ENCODE measurements around the gene STAT3. TPM values are rescaled to one million over a fixed set of nuclear protein-coding genes. Genes with fewer than 3 reads are reported as not detected.
A peak's percentile ranks its signal among the peaks of the same experiment; 100 is the strongest.

STAT3 gene
- total RNA-seq, 2 experiments from 2014 or later: 14.8 to 28.7 TPM

- intact Hi-C loops (cut with micrococcal nuclease; ENCODE audit: unreplicated experiment): loop anchor here (10.0 kb wide), 1 partner anchor 55 kb away; no protein-coding TSS in a partner anchor
- ChIA-PET CTCF (ENCODE audit: unreplicated experiment) (no interaction called here), POLR2A (interaction anchor here (0.5 to 0.7 kb wide), 2 partner anchors 11 to 628 kb away, joined by 3 to 5 read pairs; no protein-coding TSS in a partner anchor)
- no TSS peak for BruUV-seq (replicated peaks)
- no peaks in the 10 kb centered on the region for H3K9me2 ChIP-seq (ENCODE audit: insufficient read depth, low read length)
- H3K4me1 ChIP-seq (ENCODE audit: insufficient read depth, low read length, poor library complexity, severe bottlenecking): peaks cover 10% of the 10 kb centered on the region
- H2AFZ ChIP-seq (ENCODE audit: low read length): no peak overlapping the region
- no peak overlapping the region for H3K4me3 ChIP-seq (ENCODE audit: low read depth, low read length, poor library complexity, severe bottlenecking)
- DNase-seq (ENCODE audit: low spot score): no peak
- H4K20me1 ChIP-seq (ENCODE audit: insufficient read depth, low read length): no peaks in the 10 kb centered on the region
- H3K9me3 ChIP-seq (ENCODE audit: low read length): no peaks in the 10 kb centered on the region
- no peaks in the 10 kb centered on the region for H3K36me3 ChIP-seq (ENCODE audit: insufficient read depth, low read length)
- H3K27ac ChIP-seq (ENCODE audit: low read depth, low read length, poor library complexity, severe bottlenecking): no peak overlapping the region
- TF ChIP-seq CTCF (conservative IDR thresholded peaks at IDR 0.05; ENCODE audit: low read length) (no peak), EZH2phosphoT487 (IDR thresholded peaks at IDR 0.05; ENCODE audit: borderline replicate concordance, low read depth, low read length) (no peak)
- 0 out of 2 replicates have a peak, but pooled peaks cover 6% of the 10 kb centered on the region for H3K79me2 ChIP-seq (ENCODE audit: insufficient read depth, low read depth, low read length)
- H3K4me2 ChIP-seq (ENCODE audit: low read length): no peak overlapping the region
Observed at GRCh38 chr17:42279776-42280630, 108.2 kb downstream of the STAT3 start.

GRCh38 chr17:42277342-42277712 lies 110.9 kb downstream of the STAT3 start:
- intact Hi-C loops (cut with micrococcal nuclease; ENCODE audit: unreplicated experiment): loop anchor here (10.0 kb wide), 1 partner anchor 53 kb away; no protein-coding TSS in a partner anchor

More at GRCh38 chr17:42277342-42277712, 110.9 kb downstream of the STAT3 start:
- peak overlapping the region; percentile 96; the same call in 1 of the 2 replicates for H3K4me2 ChIP-seq (ENCODE audit: low read length)
- no peak overlapping the region for H3K4me3 ChIP-seq (ENCODE audit: low read depth, low read length, poor library complexity, severe bottlenecking)
- POLR2A ChIA-PET: interaction anchor here (0.6 to 0.8 kb wide), 2 partner anchors 17 to 29 kb away, joined by 4 read pairs; no protein-coding TSS in a partner anchor
- CTCF ChIA-PET (ENCODE audit: unreplicated experiment): no interaction called here
- no peak for DNase-seq (ENCODE audit: low spot score)
- no peaks in the 10 kb centered on the region for H3K9me2 ChIP-seq (ENCODE audit: insufficient read depth, low read length)
- peaks cover 14% of the 10 kb centered on the region; the same call in 1 of the 2 replicates for H4K20me1 ChIP-seq (ENCODE audit: insufficient read depth, low read length)
- H3K36me3 ChIP-seq (ENCODE audit: insufficient read depth, low read length): no peaks in the 10 kb centered on the region
- no peaks in the 10 kb centered on the region for H3K9me3 ChIP-seq (ENCODE audit: low read length)
- no TSS peak for BruUV-seq (replicated peaks)
- peaks cover 37% of the 10 kb centered on the region for H3K4me1 ChIP-seq (ENCODE audit: insufficient read depth, low read length, poor library complexity, severe bottlenecking)
- TF ChIP-seq EZH2phosphoT487 (IDR thresholded peaks at IDR 0.05; ENCODE audit: borderline replicate concordance, low read depth, low read length) (no peak), CTCF (conservative IDR thresholded peaks at IDR 0.05; ENCODE audit: low read length) (no peak)
- no peak overlapping the region for H3K27ac ChIP-seq (ENCODE audit: low read depth, low read length, poor library complexity, severe bottlenecking)
- peaks cover 29% of the 10 kb centered on the region; the same call in 1 of the 2 replicates for H3K79me2 ChIP-seq (ENCODE audit: insufficient read depth, low read depth, low read length)
- H2AFZ ChIP-seq (ENCODE audit: low read length): peak overlapping the region; percentile 91; the same call in 1 of the 2 replicates
